GM20431 (cell line): ENCODE results near the gene RABEP1.

Experiments
- in situ Hi-C: fragments of 300-500 bp; cut with MseI, MboI; formaldehyde crosslinking; loops from one replicate; pipeline ENCODE4 v1.15.0; 2020; ENCODE audit warnings: low sequenced_read_pairs; ENCODE audit not compliant: unreplicated experiment

The RABEP1 gene

GRCh38 chr17:5355421-5356129 lies 73.5 kb downstream of the RABEP1 start:
- in situ Hi-C loops: no loop called here

GRCh38 chr17:5361426-5361825 lies 79.3 kb downstream of the RABEP1 start:
- in situ Hi-C loops: no loop called here

GRCh38 chr17:5362162-5362811 lies 80.2 kb downstream of the RABEP1 start:
- in situ Hi-C loops: no loop called here

- in situ Hi-C loops: no loop called here
Measured at GRCh38 chr17:5364156-5364555, 82.1 kb downstream of the RABEP1 start.

- in situ Hi-C loops: no loop called here
Measured at GRCh38 chr17:5364696-5365095, 82.6 kb downstream of the RABEP1 start.

GRCh38 chr17:5365831-5366230 lies 83.7 kb downstream of the RABEP1 start:
- in situ Hi-C loops: no loop called here

- in situ Hi-C loops: no loop called here
Measured at GRCh38 chr17:5370411-5370810, 88.3 kb downstream of the RABEP1 start.

- in situ Hi-C loops: no loop called here
Measured at GRCh38 chr17:5373112-5373511, 91.0 kb downstream of the RABEP1 start.

- in situ Hi-C loops: no loop called here
Measured at GRCh38 chr17:5378566-5379207, 96.6 kb downstream of the RABEP1 start.

GRCh38 chr17:5379351-5380107 lies 97.4 kb downstream of the RABEP1 start:
- in situ Hi-C loops: no loop called here

GRCh38 chr17:5380491-5381135 lies 98.5 kb downstream of the RABEP1 start:
- in situ Hi-C loops: no loop called here

- in situ Hi-C loops: no loop called here
Measured at GRCh38 chr17:5381542-5381941, 99.5 kb downstream of the RABEP1 start.

- in situ Hi-C loops: no loop called here
Measured at GRCh38 chr17:5391678-5392077, 109.6 kb downstream of the RABEP1 start.

GRCh38 chr17:5396612-5397011 lies 114.5 kb downstream of the RABEP1 start:
- in situ Hi-C loops: no loop called here

GRCh38 chr17:5399767-5400166 lies 117.7 kb downstream of the RABEP1 start:
- in situ Hi-C loops: no loop called here

GRCh38 chr17:5405400-5405799 lies 123.3 kb downstream of the RABEP1 start:
- in situ Hi-C loops: no loop called here

GRCh38 chr17:5408186-5408585 lies 126.1 kb downstream of the RABEP1 start:
- in situ Hi-C loops: no loop called here

- in situ Hi-C loops: no loop called here
Measured at GRCh38 chr17:5410594-5411272, 128.6 kb downstream of the RABEP1 start.

GRCh38 chr17:5413682-5414081 lies 131.6 kb downstream of the RABEP1 start:
- in situ Hi-C loops: no loop called here

GRCh38 chr17:5416901-5417300 lies 134.8 kb downstream of the RABEP1 start:
- in situ Hi-C loops: no loop called here
